Neural cell (in vitro differentiated cells): ENCODE results near the gene BCL2L2. TPM values are rescaled to one million over a fixed set of nuclear protein-coding genes. Genes with fewer than 3 reads are reported as not detected.

Source experiments
- polyA plus RNA-seq: library from polyadenylated mRNA; depleted of rRNA; stranded (reverse); fragments of >200 nt; gene quantifications from 2 replicates; pipeline ENCODE4 v1.2.3, GENCODE V29; 2014
- small RNA-seq, 3 experiments: library from RNA; depleted of rRNA; stranded (forward); fragments of <200 nt; gene quantifications; one replicate each; pipeline ENCODE3, GENCODE V24; 2012

Gene BCL2L2
- polyA plus RNA-seq, 1 donor from 2014 or later: 35.8 TPM

Small RNA genes lying within 50 kb of the gene (small RNA-seq; reads per million reads assigned to genes)
- gene RNU6-1046P: 0 reads per million in 3 experiments

Other genes with a start within 250 kb of the BCL2L2 start
- 31.7 and 37.0 TPM in 2 replicates for gene CDH24, start 249.3 kb upstream of the BCL2L2 start, polyA plus RNA-seq
- gene ACIN1, start 211.7 kb upstream of the BCL2L2 start, polyA plus RNA-seq: 132 and 143 TPM in 2 replicates
- gene C14orf119, start 211.3 kb upstream of the BCL2L2 start, polyA plus RNA-seq: 23.3 and 26.4 TPM in 2 replicates
- gene CIROP, start 201.8 kb upstream of the BCL2L2 start, polyA plus RNA-seq: not detected in 2 replicates
- not detected in 2 replicates for gene CEBPE, start 187.6 kb upstream of the BCL2L2 start, polyA plus RNA-seq
- gene SLC7A8, start 123.2 kb upstream of the BCL2L2 start, polyA plus RNA-seq: 0.21 and 1.7 TPM in 2 replicates
- not detected in 2 replicates for gene RNF212B, start 68.9 kb upstream of the BCL2L2 start, polyA plus RNA-seq
- gene HOMEZ, start 20.7 kb upstream of the BCL2L2 start, polyA plus RNA-seq: 4.4 and 6.6 TPM in 2 replicates
- 16.1 and 17.2 TPM in 2 replicates for gene PPP1R3E, start 4.0 kb upstream of the BCL2L2 start, polyA plus RNA-seq
- gene PABPN1, start 14.6 kb downstream of the BCL2L2 start, polyA plus RNA-seq: 431 and 532 TPM in 2 replicates
- 182 and 201 TPM in 2 replicates for gene SLC22A17, start 46.1 kb downstream of the BCL2L2 start, polyA plus RNA-seq
- 0.48 and 0.92 TPM in 2 replicates for gene EFS, start 58.3 kb downstream of the BCL2L2 start, polyA plus RNA-seq
- not detected in 2 replicates for gene IL25, start 66.0 kb downstream of the BCL2L2 start, polyA plus RNA-seq
- gene CMTM5, start 70.2 kb downstream of the BCL2L2 start, polyA plus RNA-seq: not detected in 2 replicates
- gene MYH6, start 101.4 kb downstream of the BCL2L2 start, polyA plus RNA-seq: not detected in 2 replicates
- gene MYH7, start 128.8 kb downstream of the BCL2L2 start, polyA plus RNA-seq: 0.08 and 0.12 TPM in 2 replicates
- 123 and 137 TPM in 2 replicates for gene NGDN, start 162.9 kb downstream of the BCL2L2 start, polyA plus RNA-seq
- 0.72 and 1.7 TPM in 2 replicates for gene ZFHX2, start 244.9 kb downstream of the BCL2L2 start, polyA plus RNA-seq
- 51.3 and 58.2 TPM in 2 replicates for gene THTPA, start 249.4 kb downstream of the BCL2L2 start, polyA plus RNA-seq